Activated CD4-positive, CD25-positive, alpha-beta regulatory T cell treated with anti-CD3 and anti-CD28 coated beads, Interleukin-2, amount 50 U/mL, for 24 hours (primary cell): ENCODE results near the gene KIR2DL1.
"Not testable (repeated sequence)": the region's sequence is repeated elsewhere in the genome, so short reads cannot be mapped to it uniquely, and the experiment has no call there.

Experiments
- ATAC-seq, 2 donors: fragments of 150-1000 bp; cut with Tn5 transposase; one replicate each; pipeline ENCODE4 v1.10.0; 2021; ENCODE audit warnings: mild to moderate bottlenecking in 1 of 2, moderate library complexity in 1 of 2

The KIR2DL1 gene

GRCh38 chr19:54824416-54824815, 54.8 kb downstream of the KIR2DL1 start:
- ATAC-seq, result not testable (repeated sequence)

- not testable (repeated sequence) for ATAC-seq
These were observed 55.7 kb downstream of the KIR2DL1 start for GRCh38 chr19:54825326-54825725.

GRCh38 chr19:54828064-54828463, 58.5 kb downstream of the KIR2DL1 start:
- ATAC-seq, result not testable (repeated sequence)

GRCh38 chr19:54832496-54832895, 62.9 kb downstream of the KIR2DL1 start, which contains the start of gene KIR2DS4:
Gene KIR2DS4, plus strand, starts transcription at chr19:54832676.
- ATAC-seq, result not testable (repeated sequence)
